ENCODE results near the gene TRPM8.
"Not testable (repeated sequence)": the region's sequence is repeated elsewhere in the genome, so short reads cannot be mapped to it uniquely, and the experiment has no call there.

Gene TRPM8

DNA sequence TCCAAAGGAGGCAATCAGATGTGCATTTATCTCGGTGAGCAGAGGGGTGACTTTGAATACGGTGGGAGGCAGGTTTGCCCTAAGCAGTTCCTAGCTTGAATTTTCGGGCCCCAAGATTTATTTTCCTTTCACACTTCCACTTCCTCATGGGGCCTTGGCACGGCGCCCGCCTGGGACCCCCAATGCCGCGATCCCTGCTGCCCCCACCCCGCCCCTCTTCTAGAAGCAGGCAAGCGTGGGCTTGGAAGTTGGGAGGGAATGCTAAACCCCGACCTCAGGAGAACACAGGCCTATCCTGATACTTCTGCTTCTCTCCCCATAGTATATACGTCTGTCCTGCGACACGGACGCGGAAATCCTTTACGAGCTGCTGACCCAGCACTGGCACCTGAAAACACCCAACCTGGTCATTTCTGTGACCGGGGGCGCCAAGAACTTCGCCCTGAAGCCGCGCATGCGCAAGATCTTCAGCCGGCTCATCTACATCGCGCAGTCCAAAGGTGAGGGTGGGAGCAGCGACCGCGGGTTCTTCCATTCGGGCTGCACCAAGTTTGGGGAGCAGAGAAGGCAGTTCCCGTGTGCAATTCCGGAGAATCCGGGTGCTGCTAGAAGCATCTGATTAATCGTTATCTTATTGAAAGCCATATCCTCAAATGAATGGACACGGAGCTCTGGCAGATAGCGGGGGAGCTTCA lies 21.6 kb downstream of the TRPM8 start:
- no peak for DNase-seq

DNA sequence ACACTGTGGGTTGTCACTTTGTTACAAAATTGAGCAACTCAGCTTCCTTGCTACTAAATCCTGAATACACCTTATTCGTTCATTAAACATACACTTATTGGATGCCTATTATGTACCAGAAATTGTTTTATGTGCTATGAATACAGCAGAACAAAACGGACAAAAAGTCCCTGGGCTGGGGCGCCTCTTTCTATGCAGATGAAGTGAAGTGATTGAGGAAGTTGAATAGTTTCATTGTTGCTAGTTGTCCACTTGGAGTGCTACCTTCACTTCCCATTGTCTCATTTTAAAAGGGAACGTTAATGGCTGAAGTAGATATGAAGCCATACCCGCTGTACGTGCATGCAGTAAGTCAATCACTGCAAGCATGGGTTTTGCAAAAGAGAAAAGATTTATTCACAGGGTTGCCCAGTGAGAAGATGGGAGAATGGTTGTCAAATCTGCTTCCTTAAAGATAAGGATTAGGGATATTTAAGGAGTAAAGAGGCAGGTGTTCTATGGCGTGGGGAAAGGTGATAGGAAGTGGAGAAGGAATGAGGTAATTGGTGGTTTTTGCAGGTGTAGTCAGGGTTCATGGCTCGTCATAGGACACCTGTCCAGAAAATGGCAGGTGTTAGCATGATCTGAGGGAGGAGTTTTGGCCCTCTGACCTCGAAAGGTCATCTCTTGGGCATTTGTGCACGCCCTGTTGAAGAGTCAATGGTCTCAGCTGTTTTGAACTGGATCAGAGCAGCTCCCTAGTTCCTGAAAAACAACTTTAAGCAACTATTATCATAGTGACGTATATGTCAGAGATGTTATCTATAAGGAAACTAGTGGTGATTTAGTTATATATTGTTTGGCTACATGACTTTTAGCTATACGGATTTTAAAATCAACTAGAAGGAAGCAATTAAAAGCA lies 23.5 kb downstream of the TRPM8 start:
- DNase-seq: no peak

DNA sequence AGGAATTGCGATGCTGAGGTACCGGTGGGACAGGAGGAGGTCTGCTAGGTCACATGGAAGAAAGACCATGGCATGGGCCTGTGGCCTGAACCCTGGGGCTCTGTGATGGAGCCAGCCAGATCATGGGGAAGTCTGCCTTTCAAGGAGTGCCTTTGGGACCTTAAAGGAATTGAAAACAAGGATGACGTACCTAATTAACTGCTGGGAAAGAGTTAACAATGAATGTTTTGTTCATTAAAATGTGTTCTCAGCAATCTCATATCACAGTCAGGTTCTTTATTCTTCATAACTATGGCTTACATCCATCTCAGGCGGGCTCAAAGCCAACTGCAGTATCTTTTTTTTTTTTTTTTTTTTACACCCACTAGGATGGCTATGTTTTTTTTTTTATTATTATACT lies 25.6 kb downstream of the TRPM8 start:
- DNase-seq: no peak

DNA sequence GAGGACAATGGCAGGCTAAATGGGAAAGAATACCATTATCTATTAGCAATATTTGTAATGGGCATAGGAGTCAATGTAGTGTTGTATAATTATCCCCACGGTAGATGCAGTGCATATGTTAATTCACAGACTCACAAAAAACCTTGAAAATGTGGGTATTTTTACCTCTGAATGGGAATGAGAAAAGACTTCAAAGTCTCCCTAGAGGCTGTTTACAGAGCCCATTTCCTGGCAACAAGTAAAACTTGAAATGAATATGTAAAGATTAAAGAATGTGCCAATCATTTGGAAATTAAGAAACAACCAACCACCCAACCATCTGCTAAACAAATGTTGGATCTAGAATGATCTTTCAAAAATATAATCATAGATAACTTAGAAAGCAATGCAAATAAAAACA lies 27.1 kb downstream of the TRPM8 start:
- no peak for DNase-seq

DNA sequence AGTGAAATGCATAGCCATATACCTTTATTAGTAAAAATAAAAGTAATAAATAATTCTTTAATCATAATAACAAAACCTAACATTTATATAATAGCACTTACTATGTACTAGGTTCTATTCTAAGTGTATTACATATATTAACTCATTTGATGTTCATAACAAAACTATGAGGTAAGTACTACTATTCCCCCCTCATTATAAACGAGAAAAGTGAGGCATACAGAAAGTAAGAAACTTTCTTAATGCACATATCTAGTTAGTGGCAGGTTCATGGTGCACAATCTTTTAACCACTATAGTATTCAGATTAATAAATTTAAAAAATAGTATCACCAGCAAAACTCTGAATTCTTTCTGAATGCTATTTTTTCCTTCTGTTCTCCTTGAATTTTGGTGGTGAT lies 27.5 kb downstream of the TRPM8 start:
- DNase-seq: no peak

DNA sequence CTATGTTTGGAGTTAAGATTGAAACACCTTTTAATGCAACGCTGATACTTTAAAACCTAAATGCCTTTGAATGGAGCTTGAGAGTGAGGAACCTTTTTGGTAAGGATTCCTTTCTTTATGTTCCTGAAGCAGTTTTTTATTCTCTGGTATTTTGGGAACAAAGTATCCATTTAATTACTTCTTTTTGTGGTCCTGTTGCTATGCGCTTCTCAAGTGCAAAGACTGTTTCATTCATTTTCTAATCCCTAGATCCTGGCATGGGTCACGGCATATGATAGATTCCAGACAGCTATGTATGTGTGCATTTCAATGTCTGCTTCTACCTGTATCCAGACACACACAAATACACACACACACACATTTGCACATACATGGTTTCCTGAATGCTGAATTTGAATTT lies 28.0 kb downstream of the TRPM8 start:
- no peak for DNase-seq

DNA sequence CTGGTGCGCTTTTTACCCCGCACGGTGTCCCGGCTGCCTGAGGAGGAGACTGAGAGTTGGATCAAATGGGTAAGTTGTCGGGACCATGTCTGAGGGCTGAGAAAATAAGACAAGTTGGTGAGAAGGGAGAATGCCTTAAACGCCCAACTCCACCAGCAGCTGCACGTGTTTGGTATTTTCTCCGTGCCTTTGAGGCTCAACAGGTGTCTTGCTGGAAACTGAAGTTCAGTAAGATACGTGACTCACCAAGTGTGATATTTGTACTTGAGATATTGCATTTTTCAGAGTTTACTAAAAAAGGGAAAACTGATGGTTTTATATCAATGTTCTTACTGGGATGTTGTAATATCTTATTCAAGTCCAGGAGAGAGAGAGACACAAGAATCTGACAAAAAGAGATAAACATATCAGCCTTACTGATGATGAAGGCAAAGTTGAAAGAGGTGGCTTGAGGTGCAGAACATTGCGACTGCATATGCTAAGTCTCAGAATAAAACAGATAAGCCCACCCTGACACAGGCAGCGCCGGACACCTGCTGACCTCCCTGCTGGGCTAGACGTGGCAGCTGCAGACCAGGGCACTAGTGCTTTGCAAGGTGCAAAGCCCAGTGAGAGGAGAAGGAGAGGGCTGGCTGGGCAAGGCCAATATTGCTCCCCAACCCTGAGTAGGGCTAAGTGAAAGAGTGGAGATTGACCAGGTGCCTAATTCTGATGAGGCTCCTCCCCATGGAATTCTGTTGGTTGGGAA lies 33.1 kb downstream of the TRPM8 start:
- no peak for DNase-seq

DNA sequence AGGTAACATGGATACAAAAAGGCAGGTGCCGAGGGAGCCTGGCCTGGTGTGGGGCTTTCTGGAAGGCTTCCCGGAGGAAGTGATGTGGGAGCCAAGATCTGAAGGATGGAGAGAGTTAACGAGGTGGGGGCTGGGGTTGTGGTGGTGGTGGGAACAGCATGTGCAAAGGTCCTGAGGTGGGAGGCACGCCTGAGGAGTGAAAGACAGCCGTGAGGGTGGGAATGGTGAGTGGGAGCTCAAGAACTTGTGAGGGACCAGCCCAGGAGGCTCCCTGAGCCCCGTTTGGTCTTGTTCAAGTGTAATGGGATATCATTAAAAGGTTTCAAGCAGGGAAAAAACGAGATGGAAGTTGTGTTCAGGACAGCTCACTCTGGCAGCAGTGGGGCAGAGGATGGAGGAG lies 35.2 kb downstream of the TRPM8 start:
- no peak for DNase-seq

DNA sequence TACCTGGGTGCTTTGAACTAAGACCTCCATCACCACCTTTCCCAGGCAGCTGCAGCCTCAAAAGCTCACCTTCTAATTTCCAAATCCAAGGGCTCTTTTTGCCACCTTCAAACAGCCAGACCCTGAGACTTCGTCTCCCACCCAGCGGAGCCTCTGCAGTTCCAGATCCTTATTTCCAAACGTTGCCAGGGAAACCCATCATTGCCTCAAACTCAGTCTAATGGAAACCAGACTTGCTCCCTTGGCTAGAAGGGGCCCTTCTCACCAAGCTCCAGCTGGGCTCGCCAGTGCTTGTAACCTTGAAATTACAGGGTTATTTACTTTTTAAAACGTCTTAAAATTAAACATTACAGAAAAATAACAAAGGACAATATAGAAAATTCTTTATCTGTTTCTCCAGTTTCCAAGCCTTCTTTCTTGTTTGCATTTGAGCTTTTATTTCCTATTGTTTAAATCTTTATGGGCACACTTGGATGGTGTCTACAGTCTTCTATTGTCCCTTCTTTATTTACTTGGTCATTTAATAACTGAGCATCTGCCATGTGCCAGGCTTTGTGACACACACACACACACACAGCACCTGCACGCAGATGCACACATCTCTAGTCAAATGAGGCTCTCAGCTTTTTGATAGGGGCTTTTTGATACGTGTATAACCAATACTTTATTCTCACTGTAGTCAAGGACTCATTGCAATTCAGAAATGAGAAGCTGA lies 36.1 kb downstream of the TRPM8 start:
- DNase-seq: no peak

DNA sequence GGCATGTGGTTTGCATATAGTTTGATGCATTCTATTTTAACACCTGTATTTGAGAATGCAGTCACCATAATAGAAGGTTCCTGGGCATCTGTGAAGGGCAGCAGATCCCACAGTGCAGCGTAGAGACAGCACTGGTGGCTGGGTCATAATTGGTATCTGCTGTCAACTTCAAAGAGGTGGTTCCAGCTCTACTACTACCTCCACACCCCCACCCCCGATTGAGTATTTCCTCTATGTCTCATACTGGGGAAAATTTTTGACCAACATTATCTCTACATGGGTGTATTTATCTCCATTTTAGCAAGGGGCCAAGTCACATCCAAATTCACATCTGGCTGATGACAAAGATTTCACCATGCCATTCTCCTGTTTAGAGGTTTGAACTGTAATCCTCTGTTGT lies 43.0 kb downstream of the TRPM8 start:
- no peak for DNase-seq

DNA sequence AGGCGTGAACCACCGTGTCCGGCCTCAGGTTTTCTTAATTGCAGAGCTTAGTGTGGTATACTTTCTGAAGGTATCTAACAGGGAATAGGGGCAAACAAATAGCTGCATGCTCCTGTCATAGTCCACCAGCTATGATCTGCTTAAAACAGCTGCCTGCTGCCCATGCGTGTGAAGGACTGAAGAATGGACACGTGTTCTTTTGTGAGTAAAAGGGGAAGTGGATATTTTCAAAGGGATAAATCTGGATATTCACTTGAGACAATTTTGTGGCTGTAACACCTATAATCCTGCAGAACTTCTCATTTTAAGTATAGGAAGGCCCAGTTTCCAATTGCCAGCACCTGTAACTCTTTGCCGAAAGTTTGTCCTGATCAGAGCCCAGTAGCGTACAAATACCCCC lies 44.7 kb downstream of the TRPM8 start:
- no peak for DNase-seq

DNA sequence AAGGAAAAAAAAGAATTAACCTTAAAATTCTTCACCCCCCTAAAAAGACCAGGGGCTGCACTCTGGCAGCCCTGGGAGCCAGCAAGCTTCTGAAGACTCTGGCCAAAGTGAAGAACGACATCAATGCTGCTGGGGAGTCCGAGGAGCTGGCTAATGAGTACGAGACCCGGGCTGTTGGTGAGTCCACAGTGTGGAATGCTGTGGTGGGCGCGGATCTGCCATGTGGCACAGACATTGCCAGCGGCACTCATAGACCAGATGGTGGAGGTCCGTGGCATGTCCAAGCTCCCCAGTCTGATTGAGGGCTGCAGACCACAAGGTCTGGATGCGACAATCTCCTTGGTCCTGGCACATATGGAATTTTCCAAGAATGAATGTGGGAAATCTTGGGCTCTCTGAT lies 47.4 kb downstream of the TRPM8 start:
- no peak for DNase-seq

DNA sequence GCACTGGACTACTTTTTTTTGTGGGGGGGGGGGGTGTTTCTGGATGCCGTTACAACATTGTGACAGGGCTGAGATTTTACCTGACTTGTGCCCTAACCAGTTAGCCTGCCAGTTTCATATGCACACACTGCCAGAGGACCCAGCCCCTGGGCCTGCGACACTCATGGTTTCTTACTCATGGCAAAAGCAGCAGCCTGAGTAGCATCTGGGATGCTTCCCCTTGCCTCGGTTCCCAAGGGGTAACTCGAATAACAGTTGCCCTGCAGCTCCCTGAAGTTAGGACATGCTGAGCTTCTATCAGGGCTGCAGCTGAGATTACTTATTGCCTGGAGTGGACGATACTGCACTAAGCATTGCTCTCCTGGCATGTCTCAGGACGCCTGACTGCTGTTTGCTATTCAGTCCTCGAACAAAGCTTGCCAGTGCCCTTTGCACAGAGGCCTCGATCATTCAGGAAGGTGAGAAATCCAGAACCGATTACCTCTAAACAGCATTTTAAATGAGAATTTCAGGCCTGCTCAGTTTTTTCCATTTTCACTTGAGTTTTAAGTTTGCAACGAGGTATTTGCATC lies 47.9 kb downstream of the TRPM8 start:
- no peak for DNase-seq

DNA sequence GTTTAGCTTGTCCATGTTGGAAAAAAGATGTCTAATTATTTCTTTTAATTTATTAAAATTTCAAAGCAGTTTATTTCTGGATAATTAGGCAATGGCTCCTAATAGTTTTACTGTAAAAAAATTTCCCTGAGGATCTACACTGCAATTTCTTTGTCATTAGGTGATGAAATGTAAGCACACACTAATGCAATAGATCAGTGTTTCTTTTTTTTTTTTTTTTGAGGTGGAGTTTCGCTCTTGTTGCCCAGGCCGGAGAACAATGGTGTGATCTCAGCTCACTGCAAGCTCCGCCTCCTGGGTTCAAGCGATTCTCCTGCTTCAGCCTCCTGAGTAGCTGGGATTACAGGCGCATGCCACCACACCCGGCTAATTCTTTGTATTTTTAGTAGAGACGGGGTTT lies 48.5 kb downstream of the TRPM8 start:
- DNase-seq: not testable (repeated sequence)

DNA sequence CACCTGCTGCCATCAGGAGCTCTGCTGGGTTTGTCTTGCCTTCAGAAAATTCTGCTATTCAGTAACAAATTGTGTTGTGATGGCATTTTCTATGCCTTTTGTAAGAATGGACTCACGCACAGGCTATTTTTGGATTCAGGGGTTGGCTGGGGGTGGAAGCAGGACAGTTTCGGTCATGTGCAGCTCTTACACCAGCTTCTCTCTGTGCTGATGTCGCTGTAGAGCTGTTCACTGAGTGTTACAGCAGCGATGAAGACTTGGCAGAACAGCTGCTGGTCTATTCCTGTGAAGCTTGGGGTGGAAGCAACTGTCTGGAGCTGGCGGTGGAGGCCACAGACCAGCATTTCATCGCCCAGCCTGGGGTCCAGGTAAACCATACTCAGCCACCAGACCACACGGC lies 49.2 kb downstream of the TRPM8 start:
- no peak for DNase-seq

DNA sequence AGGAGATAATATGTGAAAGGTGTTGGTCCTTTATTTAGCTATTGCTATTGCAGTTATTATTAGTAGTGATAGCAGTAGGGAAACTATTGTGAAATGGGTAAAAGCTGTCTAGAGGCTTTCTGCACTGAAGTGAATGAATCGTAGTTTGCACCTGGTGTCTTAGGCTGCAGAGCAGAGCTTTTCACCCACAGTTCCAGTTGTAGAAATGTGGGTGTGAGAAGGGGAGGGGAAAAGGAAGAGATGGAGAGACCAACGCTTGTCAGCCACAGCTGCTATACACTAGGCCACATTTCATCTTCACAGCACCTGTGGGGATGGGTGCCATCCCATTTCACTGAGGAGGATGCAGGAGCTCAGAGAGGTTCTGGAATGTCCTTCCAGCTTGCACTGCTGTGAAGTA lies 50.0 kb downstream of the TRPM8 start:
- no peak for DNase-seq

DNA sequence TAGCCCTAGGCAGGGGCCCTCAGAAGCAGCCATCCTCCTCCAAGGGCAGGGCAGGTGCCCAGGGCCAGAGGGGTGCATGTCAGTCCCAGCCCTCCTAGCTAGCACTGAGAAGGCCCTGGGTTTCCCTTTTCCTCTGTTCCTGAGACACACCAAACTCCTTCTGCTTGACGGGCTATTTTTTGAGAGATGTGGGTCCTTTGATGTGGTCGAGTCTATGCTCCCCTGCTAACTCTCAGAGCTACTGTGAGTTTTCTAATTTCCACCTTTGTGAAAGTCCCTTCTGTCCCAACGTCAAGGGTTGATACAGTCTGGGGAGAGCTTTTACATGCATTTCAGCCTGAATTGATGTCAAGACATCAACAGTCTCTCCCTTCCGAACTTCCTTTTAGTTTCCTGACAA lies 51.4 kb downstream of the TRPM8 start:
- no peak for DNase-seq

DNA sequence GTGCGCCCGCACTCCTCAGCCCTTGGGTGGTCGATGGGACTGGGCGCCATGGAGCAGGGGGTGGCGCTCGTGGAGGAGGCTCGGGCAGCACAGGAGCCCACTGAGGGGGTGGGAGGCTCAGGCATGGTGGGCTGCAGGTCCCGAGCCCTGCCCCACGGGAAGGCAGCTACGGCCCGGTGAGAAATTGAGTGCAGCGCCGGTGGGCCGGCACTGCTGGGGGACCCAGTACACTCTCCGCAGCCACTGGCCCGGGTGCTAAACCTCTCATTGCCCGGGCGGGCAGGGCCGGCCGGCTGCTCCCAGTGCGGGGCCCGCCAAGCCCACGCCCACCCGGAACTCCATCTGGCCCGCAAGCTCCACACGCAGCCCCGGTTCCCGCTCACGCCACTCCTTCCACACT lies 55.3 kb downstream of the TRPM8 start:
- DNase-seq: not testable (repeated sequence)

DNA sequence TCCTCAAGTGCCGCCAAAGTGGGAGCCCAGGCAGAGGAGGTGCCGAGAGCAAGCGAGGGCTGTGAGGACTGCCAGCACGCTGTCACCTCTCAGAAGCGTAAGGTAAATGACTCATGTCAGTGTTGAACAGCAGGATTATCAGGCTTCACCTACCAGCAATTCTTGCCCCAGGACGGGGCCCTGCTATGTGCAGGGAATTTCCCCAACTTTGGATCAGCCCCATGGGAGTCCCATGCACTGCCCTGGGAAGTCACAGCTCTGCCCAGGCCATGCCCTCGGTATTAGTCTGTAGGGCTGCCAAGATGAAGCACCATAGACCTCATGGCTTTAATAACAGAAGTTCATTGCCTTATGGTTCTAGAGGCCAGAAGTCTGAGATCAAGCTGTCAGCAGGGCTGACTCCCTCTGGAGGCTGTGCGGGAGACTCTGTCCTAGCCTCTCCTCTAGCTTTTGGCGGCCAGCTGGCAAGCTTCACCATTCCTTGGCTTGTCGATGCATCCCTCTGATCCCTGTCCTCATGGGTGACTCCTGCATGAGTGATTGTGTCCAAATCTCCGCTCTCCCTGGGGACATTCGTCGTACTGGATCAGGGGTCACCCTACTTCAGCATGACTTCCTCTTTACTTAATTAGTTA lies 55.9 kb downstream of the TRPM8 start:
- DNase-seq: no peak

DNA sequence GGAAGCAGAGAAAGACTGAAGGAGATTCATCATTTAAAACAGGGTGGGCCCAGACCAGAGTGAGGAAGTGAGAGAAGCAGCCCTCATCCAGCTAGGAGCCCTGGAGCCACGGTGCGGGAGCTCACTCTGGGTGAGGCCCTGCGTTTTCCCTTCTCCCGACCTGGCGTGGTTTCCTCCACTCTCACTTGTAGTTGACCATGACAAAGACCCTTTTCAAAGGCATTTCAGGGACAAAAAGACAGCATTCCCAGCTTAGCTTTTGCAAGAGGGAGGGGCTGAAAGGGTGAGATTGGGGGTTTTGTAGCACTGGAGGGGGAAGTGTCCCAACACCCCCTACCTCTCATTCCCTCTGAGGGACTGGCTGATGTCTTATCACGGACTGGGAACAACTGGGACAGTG lies 56.6 kb downstream of the TRPM8 start:
- no peak for DNase-seq

DNA sequence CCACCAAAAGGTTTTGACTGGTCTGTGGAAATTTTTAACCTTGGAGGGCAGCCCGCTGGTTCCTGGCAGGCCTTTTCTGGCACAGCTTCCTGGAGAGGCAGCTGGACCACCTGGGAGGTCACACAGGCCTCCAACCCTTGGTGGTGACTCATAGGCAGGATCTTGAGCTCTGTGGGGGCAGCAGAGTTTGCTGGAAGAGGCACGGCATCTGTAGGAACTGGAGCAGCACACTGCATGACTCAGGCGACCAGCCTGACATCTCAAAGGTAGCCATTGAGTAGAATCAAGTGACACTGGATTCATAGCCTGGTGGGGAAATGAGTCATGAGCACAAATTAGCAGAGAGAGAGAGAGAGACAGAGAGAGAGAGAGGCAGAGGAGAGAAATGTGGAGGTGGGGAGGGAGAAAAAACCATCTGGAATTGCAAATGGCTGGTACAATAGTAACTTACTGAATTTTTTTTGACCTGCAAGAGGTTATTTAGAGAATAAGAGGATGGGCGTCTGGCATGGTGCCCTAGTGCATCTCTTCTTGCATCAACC lies 57.4 kb downstream of the TRPM8 start:
- no peak for DNase-seq

DNA sequence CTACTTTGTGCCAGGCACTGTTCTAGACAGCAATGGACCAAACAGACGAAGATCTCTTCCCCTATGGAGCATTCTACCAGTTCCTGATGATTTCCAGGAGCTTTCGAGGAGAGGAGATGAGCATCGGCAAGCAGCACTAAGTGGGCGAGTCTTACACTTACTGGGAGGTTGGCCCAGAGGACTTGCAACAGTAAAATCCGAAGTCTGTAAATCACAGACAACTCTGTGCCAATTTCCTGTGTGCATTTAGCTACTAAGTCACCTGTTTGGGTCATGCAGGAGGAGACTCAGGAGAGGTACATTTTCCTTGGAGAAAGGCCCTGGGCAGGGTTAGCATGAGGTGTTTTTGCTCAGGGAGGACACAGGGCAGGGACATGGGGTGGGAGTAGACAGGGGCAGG lies 58.9 kb downstream of the TRPM8 start:
- no peak for DNase-seq
